BLaER1 (cell line): Measurements from ENCODE around the gene PIGS.
"Not testable (repeated sequence)": the region's sequence is repeated elsewhere in the genome, so short reads cannot be mapped to it uniquely, and the experiment has no call there.

Source experiments
- H3K27ac ChIP-seq: shearing (Covaris generic); formaldehyde crosslinking; 2 replicates; pipeline ENCODE4 v1.8.1; 2022
- H3K27me3 ChIP-seq: shearing (Covaris generic); formaldehyde crosslinking; 2 replicates; pipeline ENCODE4 v1.8.1; 2022
- H3K36me3 ChIP-seq: shearing (Covaris generic); formaldehyde crosslinking; 2 replicates; pipeline ENCODE4 v1.8.1; 2022
- H3K4me1 ChIP-seq: shearing (Covaris generic); formaldehyde crosslinking; 2 replicates; pipeline ENCODE4 v1.8.1; 2022
- H3K4me2 ChIP-seq: shearing (Covaris generic); formaldehyde crosslinking; 2 replicates; pipeline ENCODE4 v1.8.1; 2022
- H3K4me3 ChIP-seq: shearing (Covaris generic); formaldehyde crosslinking; 2 replicates; pipeline ENCODE4 v1.8.1; 2022
- H3K9ac ChIP-seq: shearing (Covaris generic); formaldehyde crosslinking; 2 replicates; pipeline ENCODE4 v1.8.1; 2022
- H3K9me3 ChIP-seq: shearing (Covaris generic); formaldehyde crosslinking; 2 replicates; pipeline ENCODE4 v1.8.1; 2022
- H4K20me1 ChIP-seq: shearing (Covaris generic); formaldehyde crosslinking; 2 replicates; pipeline ENCODE4 v1.8.1; 2022
- Cebpa-rat ChIP-seq: shearing (Covaris generic); IDR thresholded peaks from 2 replicates; pipeline ENCODE4 v1.8.1; 2022

Gene PIGS

GRCh38 chr17:28571361-28572122 lies at the start of gene PIGS:
PIGS (minus strand) TSS chr17:28571524; CDS start chr17:28571496, 28 bp downstream.
- Histone ChIP-seq H3K4me2 (peak within 1 kb of the TSS; percentile 94), H3K4me1 (peaks cover 65% of the 10 kb centered on the region), H3K36me3 (peaks cover 29% of the 10 kb centered on the region), H3K9ac (peak within 1 kb of the TSS; percentile 88), H3K9me3 (no peaks in the 10 kb centered on the region), H3K27me3 (no peaks in the 10 kb centered on the region), H3K27ac (peak within 1 kb of the TSS; percentile 77), H3K4me3 (peak within 1 kb of the TSS; percentile 96), H4K20me1 (peaks cover 31% of the 10 kb centered on the region)
- TF ChIP-seq Cebpa-rat: no peak

GRCh38 chr17:28620010-28620409 lies 48.7 kb upstream of the PIGS start:
- no peaks in the 10 kb centered on the region for H3K27me3 ChIP-seq
- H3K4me2 ChIP-seq: no peak overlapping the region
- H3K4me1 ChIP-seq: peaks cover 1% of the 10 kb centered on the region; the same call in 1 of the 2 replicates
- no peak overlapping the region for H3K9ac ChIP-seq
- H4K20me1 ChIP-seq: peaks cover 61% of the 10 kb centered on the region
- TF ChIP-seq Cebpa-rat: no peak
- no peak overlapping the region for H3K4me3 ChIP-seq
- H3K9me3 ChIP-seq: no peaks in the 10 kb centered on the region
- H3K27ac ChIP-seq: no peak overlapping the region
- H3K36me3 ChIP-seq: peaks cover 100% of the 10 kb centered on the region

- H3K4me3 ChIP-seq: no peak overlapping the region
- peaks cover 61% of the 10 kb centered on the region for H4K20me1 ChIP-seq
- no peaks in the 10 kb centered on the region for H3K9me3 ChIP-seq
- H3K9ac ChIP-seq: no peak overlapping the region
- H3K4me2 ChIP-seq: no peak overlapping the region
- H3K27me3 ChIP-seq: no peaks in the 10 kb centered on the region
- no peak for TF ChIP-seq Cebpa-rat
- no peak overlapping the region for H3K27ac ChIP-seq
- H3K4me1 ChIP-seq: peaks cover 17% of the 10 kb centered on the region
- peaks cover 100% of the 10 kb centered on the region for H3K36me3 ChIP-seq
These were observed 47.1 kb upstream of the PIGS start for GRCh38 chr17:28618464-28618863.

- Histone ChIP-seq H3K27ac (no peak overlapping the region), H3K27me3 (no peaks in the 10 kb centered on the region), H3K9me3 (no peaks in the 10 kb centered on the region), H4K20me1 (peaks cover 42% of the 10 kb centered on the region), H3K4me1 (peaks cover 30% of the 10 kb centered on the region), H3K36me3 (peaks cover 100% of the 10 kb centered on the region), H3K4me3 (no peak overlapping the region), H3K4me2 (no peak overlapping the region), H3K9ac (no peak overlapping the region)
- TF ChIP-seq Cebpa-rat: no peak
These were observed 45.0 kb upstream of the PIGS start for GRCh38 chr17:28616281-28616680.

GRCh38 chr17:28615260-28615940 lies 44.1 kb upstream of the PIGS start:
- Histone ChIP-seq H3K4me1 (peaks cover 30% of the 10 kb centered on the region), H3K9ac (no peak overlapping the region), H4K20me1 (peaks cover 33% of the 10 kb centered on the region), H3K4me2 (no peak overlapping the region), H3K36me3 (peaks cover 100% of the 10 kb centered on the region), H3K27me3 (no peaks in the 10 kb centered on the region), H3K27ac (no peak overlapping the region), H3K9me3 (no peaks in the 10 kb centered on the region), H3K4me3 (no peak overlapping the region)
- no peak for TF ChIP-seq Cebpa-rat

- Histone ChIP-seq H3K27ac (no peak within 1 kb of the TSS), H3K4me3 (no peak within 1 kb of the TSS), H3K36me3 (peaks cover 99% of the 10 kb centered on the region), H4K20me1 (peaks cover 29% of the 10 kb centered on the region), H3K9me3 (no peaks in the 10 kb centered on the region), H3K4me1 (peaks cover 30% of the 10 kb centered on the region), H3K9ac (no peak within 1 kb of the TSS; the same call in 1 of the 2 replicates), H3K27me3 (no peaks in the 10 kb centered on the region), H3K4me2 (peak within 1 kb of the TSS; percentile 41; the same call in 1 of the 2 replicates)
- TF ChIP-seq Cebpa-rat: no peak
These were observed 42.6 kb upstream of the PIGS start, which contains the start of gene RSKR for GRCh38 chr17:28613931-28614381. RSKR (minus strand) TSS chr17:28614185; CDS start chr17:28614161, 24 bp downstream.

GRCh38 chr17:28612936-28613872 lies 41.9 kb upstream of the PIGS start:
- no peak overlapping the region for H3K27ac ChIP-seq
- no peak overlapping the region; the same call in 1 of the 2 replicates for H3K9ac ChIP-seq
- no peak for TF ChIP-seq Cebpa-rat
- H4K20me1 ChIP-seq: peaks cover 29% of the 10 kb centered on the region
- H3K4me2 ChIP-seq: peak overlapping the region; percentile 41; the same call in 1 of the 2 replicates
- no peaks in the 10 kb centered on the region for H3K27me3 ChIP-seq
- H3K4me3 ChIP-seq: no peak overlapping the region
- peaks cover 97% of the 10 kb centered on the region for H3K36me3 ChIP-seq
- H3K9me3 ChIP-seq: no peaks in the 10 kb centered on the region
- peaks cover 30% of the 10 kb centered on the region for H3K4me1 ChIP-seq

- Histone ChIP-seq H3K36me3 (peaks cover 92% of the 10 kb centered on the region), H3K9me3 (no peaks in the 10 kb centered on the region), H3K27me3 (no peaks in the 10 kb centered on the region), H3K4me2 (peak overlapping the region; percentile 41; the same call in 1 of the 2 replicates), H3K4me3 (no peak overlapping the region), H3K27ac (no peak overlapping the region), H3K9ac (peak overlapping the region; percentile 7; the same call in 1 of the 2 replicates), H4K20me1 (peaks cover 29% of the 10 kb centered on the region), H3K4me1 (peaks cover 30% of the 10 kb centered on the region)
- no peak for TF ChIP-seq Cebpa-rat
These were observed 41.2 kb upstream of the PIGS start for GRCh38 chr17:28612531-28612930.

- Histone ChIP-seq H3K4me3 (no peak overlapping the region), H3K27me3 (no peaks in the 10 kb centered on the region), H3K27ac (no peak overlapping the region), H4K20me1 (peaks cover 15% of the 10 kb centered on the region), H3K9ac (no peak overlapping the region), H3K9me3 (no peaks in the 10 kb centered on the region), H3K36me3 (peaks cover 92% of the 10 kb centered on the region), H3K4me2 (no peak overlapping the region), H3K4me1 (peaks cover 30% of the 10 kb centered on the region)
- TF ChIP-seq Cebpa-rat: no peak
These were observed 39.1 kb upstream of the PIGS start for GRCh38 chr17:28610376-28610775.

GRCh38 chr17:28604031-28604430 lies 32.7 kb upstream of the PIGS start:
- not testable (repeated sequence) for H3K4me2 ChIP-seq, H3K27me3 ChIP-seq, H3K9me3 ChIP-seq, H3K9ac ChIP-seq, H3K27ac ChIP-seq, H3K4me3 ChIP-seq, H4K20me1 ChIP-seq
- Histone ChIP-seq H3K36me3 (peaks cover 37% of the 10 kb centered on the region), H3K4me1 (peaks cover 11% of the 10 kb centered on the region)
